GM13976 (cell line): Measurements from ENCODE around the gene POC1B.

Source experiments
- DNase-seq: peaks from one replicate; pipeline ENCODE4 v3.0.0; 2012; ENCODE audit warnings: low spot score
- CTCF ChIP-seq: IDR thresholded peaks from 2 replicates; pipeline ENCODE4 v1.5.1; 2012; ENCODE audit warnings: borderline replicate concordance, mild to moderate bottlenecking; ENCODE audit not compliant: insufficient read depth; ENCODE audit errors: extremely low read depth, missing control alignments, control extremely low read depth
- in situ Hi-C: fragments of 300-500 bp; cut with MboI; formaldehyde crosslinking; loops from one replicate; pipeline ENCODE4 v1.12.0; 2022; ENCODE audit warnings: low sequenced_read_pairs, mixed read lengths, inconsistent platforms; ENCODE audit not compliant: unreplicated experiment

The POC1B gene

GRCh38 chr12:89517720-89518119 lies 8.1 kb downstream of the POC1B start:
- no peak for TF ChIP-seq CTCF
- no peak for DNase-seq
- in situ Hi-C loops, result no loop called here

- in situ Hi-C loops, result no loop called here
- DNase-seq, result no peak
- TF ChIP-seq CTCF, result no peak
These were observed 9.2 kb downstream of the POC1B start for GRCh38 chr12:89516633-89517032.

- TF ChIP-seq CTCF, result no peak
- peak; percentile 41 for DNase-seq
- in situ Hi-C loops, result no loop called here
These were observed 11.1 kb downstream of the POC1B start for GRCh38 chr12:89514751-89515150.

- no peak for TF ChIP-seq CTCF
These were observed 12.3 kb downstream of the POC1B start for GRCh38 chr12:89513544-89513943.

GRCh38 chr12:89507015-89507824 lies 18.6 kb downstream of the POC1B start:
- in situ Hi-C loops, result no loop called here
- DNase-seq, result no peak
- no peak for TF ChIP-seq CTCF

More at GRCh38 chr12:89513544-89513943, 12.3 kb downstream of the POC1B start:
- in situ Hi-C loops, result no loop called here
- DNase-seq, result no peak

GRCh38 chr12:89506050-89506449 lies 19.8 kb downstream of the POC1B start:
- no peak for TF ChIP-seq CTCF
- DNase-seq, result no peak
- in situ Hi-C loops, result no loop called here
